Keratinocyte (primary cell): ENCODE data around the gene SHISA9. TPM values are rescaled to one million over a fixed set of nuclear protein-coding genes. Genes with fewer than 3 reads are reported as not detected.

Experiments used
- DNase-seq: peaks from one replicate; pipeline ENCODE4 v3.0.0-alpha.2; 2011; ENCODE audit warnings: low read depth, missing footprints, low spot score
- FAIRE-seq: peaks from 2 replicates; lab custom pipeline; 2011; peaks lifted over from hg19 to GRCh38; lab: Jason Lieb, UNC
- H2AFZ ChIP-seq: 2 replicates; pipeline ENCODE4 v1.6.0; 2012; ENCODE audit warnings: low read length, control low read depth, inconsistent platforms; ENCODE audit not compliant: control insufficient read depth
- H3K27ac ChIP-seq: 2 replicates; pipeline ENCODE4 v1.5.1; 2011; ENCODE audit warnings: low read length; ENCODE audit not compliant: control insufficient read depth, insufficient read depth
- H3K27me3 ChIP-seq: 3 replicates; pipeline ENCODE4 v1.6.0; 2011; ENCODE audit warnings: low read length; ENCODE audit not compliant: control insufficient read depth, insufficient read depth; ENCODE audit errors: extremely low read depth
- H3K36me3 ChIP-seq, 2 experiments: 2 replicates in 1 of 2; 3 replicates in 1 of 2; pipeline ENCODE4 v1.5.1; 2011; ENCODE audit warnings: low read length in 2 of 2, mild to moderate bottlenecking in 1 of 2; ENCODE audit not compliant: control insufficient read depth in 2 of 2, insufficient read depth in 2 of 2; ENCODE audit errors: extremely low read depth in 1 of 2
- H3K4me1 ChIP-seq: 3 replicates; pipeline ENCODE4 v1.5.1; 2011; ENCODE audit warnings: low read length; ENCODE audit not compliant: control insufficient read depth, insufficient read depth; ENCODE audit errors: extremely low read depth
- H3K4me2 ChIP-seq: 3 replicates; pipeline ENCODE4 v1.6.0; 2011; ENCODE audit warnings: low read depth, low read length; ENCODE audit not compliant: control insufficient read depth, insufficient read depth; ENCODE audit errors: extremely low read depth
- H3K4me3 ChIP-seq, 3 experiments: fragments of 200-600 bp in 1 of 3; sonication (generic) in 1 of 3; 2 replicates in 2 of 3; 3 replicates in 1 of 3; pipeline ENCODE4 v1.5.1; 2011 to 2016; ENCODE audit warnings: low read length in 3 of 3, mild to moderate bottlenecking in 3 of 3, control low read depth in 2 of 3, inconsistent platforms in 1 of 3, low read depth in 1 of 3, mixed read lengths in 1 of 3, mixed run types in 1 of 3, moderate library complexity in 1 of 3; ENCODE audit not compliant: control insufficient read depth in 2 of 3, insufficient read depth in 2 of 3; ENCODE audit errors: extremely low read depth in 1 of 3
- H3K79me2 ChIP-seq: 2 replicates; pipeline ENCODE4 v1.6.0; 2012; ENCODE audit warnings: low read length; ENCODE audit not compliant: control insufficient read depth, insufficient read depth
- H3K9ac ChIP-seq: 3 replicates; pipeline ENCODE4 v1.6.0; 2011; ENCODE audit warnings: low read length; ENCODE audit not compliant: control insufficient read depth, insufficient read depth; ENCODE audit errors: extremely low read depth
- H3K9me1 ChIP-seq: 3 replicates; pipeline ENCODE4 v1.6.0; 2011; ENCODE audit warnings: low read length; ENCODE audit not compliant: control insufficient read depth, insufficient read depth; ENCODE audit errors: extremely low read depth
- H3K9me3 ChIP-seq: 2 replicates; pipeline ENCODE4 v1.5.1; 2012; ENCODE audit warnings: low read depth, low read length; ENCODE audit not compliant: control insufficient read depth
- H4K20me1 ChIP-seq: 3 replicates; pipeline ENCODE4 v1.6.0; 2011; ENCODE audit warnings: low read length; ENCODE audit not compliant: control insufficient read depth, insufficient read depth; ENCODE audit errors: extremely low read depth
- CTCF ChIP-seq, 3 experiments: IDR thresholded peaks in 1 of 3; conservative IDR thresholded peaks in 1 of 3; optimal IDR thresholded peaks in 1 of 3; 2 replicates in 2 of 3; 3 replicates in 1 of 3; pipeline versions ENCODE3 to v1.5.1; 2011; ENCODE audit warnings: low read length in 3 of 3, mild to moderate bottlenecking in 3 of 3, moderate library complexity in 2 of 3, control low read depth in 1 of 3, inconsistent platforms in 1 of 3; ENCODE audit not compliant: insufficient read depth in 2 of 3; ENCODE audit errors: extremely low read depth in 1 of 3
- EZH2 ChIP-seq: IDR thresholded peaks from one replicate; pipeline ENCODE4 v1.6.1; 2012; ENCODE audit warnings: inconsistent platforms, mild to moderate bottlenecking, low read length, moderate library complexity
- dilution Hi-C: fragments of 300-500 bp; cut with MboI; formaldehyde crosslinking; loops from one replicate; pipeline ENCODE4 v1.7.0; 2020; ENCODE audit warnings: low sequenced_read_pairs; ENCODE audit not compliant: extremely low pct_ligation_motif_present
- polyA plus RNA-seq, 5 experiments: library from polyadenylated mRNA; depleted of rRNA in 3 of 5; stranded (reverse) in 3 of 5; stranded (forward) in 1 of 5; unstranded in 1 of 5; fragments of >200 nt; gene quantifications; 1 replicate in 1 of 5; 2 replicates in 3 of 5; 3 replicates in 1 of 5; pipeline versions ENCODE4 v1.2.1 to v1.2.3, GENCODE V29; 2011 to 2012; ENCODE audit warnings: missing spikeins in 2 of 5, low read depth in 1 of 5, low replicate concordance in 1 of 5

Gene SHISA9
- polyA plus RNA-seq, 1 donor (not counting 4 experiments of a cell fraction or from before 2014, with no cell fraction given): 0.28 TPM

GRCh38 chr16:12906271-12906670 lies 4.9 kb downstream of the SHISA9 start:
- H3K9me1 ChIP-seq: no peaks in the 10 kb centered on the region
- H3K27ac ChIP-seq: no peak overlapping the region
- H3K9ac ChIP-seq: no peak overlapping the region
- no peak overlapping the region for H3K4me3 ChIP-seq
- H3K4me2 ChIP-seq: no peak overlapping the region
- H3K4me1 ChIP-seq: no peaks in the 10 kb centered on the region
- dilution Hi-C loops: no loop called here
- no peaks in the 10 kb centered on the region for H4K20me1 ChIP-seq
- no peak overlapping the region for H2AFZ ChIP-seq
- TF ChIP-seq EZH2: no peak
- TF ChIP-seq CTCF (optimal IDR thresholded peaks at IDR 0.05 in 1 of 3, IDR thresholded peaks at IDR 0.05 in 1 of 3, conservative IDR thresholded peaks at IDR 0.05 in 1 of 3; ENCODE audit: extremely low read depth in 1 of 3, insufficient read depth in 2 of 3, low read length in 3 of 3): no peak
- FAIRE-seq: no peak
- no peaks in the 10 kb centered on the region for H3K79me2 ChIP-seq
- H3K9me3 ChIP-seq: no peaks in the 10 kb centered on the region
- no peak for DNase-seq
- peaks cover 29% of the 10 kb centered on the region for H3K27me3 ChIP-seq
- H3K36me3 ChIP-seq: no peaks in the 10 kb centered on the region

GRCh38 chr16:12906765-12907516 lies 5.5 kb downstream of the SHISA9 start:
- no peak for TF ChIP-seq EZH2
- TF ChIP-seq CTCF (optimal IDR thresholded peaks at IDR 0.05 in 1 of 3, IDR thresholded peaks at IDR 0.05 in 1 of 3, conservative IDR thresholded peaks at IDR 0.05 in 1 of 3; ENCODE audit: extremely low read depth in 1 of 3, insufficient read depth in 2 of 3, low read length in 3 of 3): no peak
- FAIRE-seq (no peak), DNase-seq (no peak)
- H2AFZ ChIP-seq: no peak overlapping the region
- H3K36me3 ChIP-seq: no peaks in the 10 kb centered on the region
- H3K79me2 ChIP-seq: no peaks in the 10 kb centered on the region
- H3K4me3 ChIP-seq: no peak overlapping the region
- no peaks in the 10 kb centered on the region for H3K9me3 ChIP-seq
- no peak overlapping the region for H3K9ac ChIP-seq
- dilution Hi-C loops: no loop called here
- H3K9me1 ChIP-seq: no peaks in the 10 kb centered on the region
- H3K4me1 ChIP-seq: no peaks in the 10 kb centered on the region
- H3K27ac ChIP-seq: no peak overlapping the region
- no peaks in the 10 kb centered on the region for H4K20me1 ChIP-seq
- no peak overlapping the region for H3K4me2 ChIP-seq
- peaks cover 27% of the 10 kb centered on the region for H3K27me3 ChIP-seq
